Left cardiac atrium (tissue), 4 donors: Measurements from ENCODE around the gene CIRBP. TPM values are rescaled to one million over a fixed set of nuclear protein-coding genes. Genes with fewer than 3 reads are reported as not detected.

ENCODE experiments used
- ATAC-seq, 2 donors: fragments of 200-7000 bp; cut with Tn5 transposase; one replicate each; pipeline ENCODE4 v1.9.1; 2020; ENCODE audit warnings: mild to moderate bottlenecking in 2 of 2, moderate library complexity in 2 of 2
- DNase-seq: peaks from one replicate; pipeline ENCODE4 v3.0.0-alpha.2; 2020
- intact Hi-C, 2 donors: fragments of 100-400 bp; cut with DNase I; formaldehyde crosslinking; loops; one replicate each; pipeline versions ENCODE4 v1.14.1 to v1.15.1; 2022 to 2023
- total RNA-seq, 2 donors: library from RNA; stranded (reverse); fragmentation: NEBNext Ultra II Directional; extraction: Animal tissue kit (Norgen Biotek cat#: 25700); gene quantifications; one replicate each; pipeline ENCODE4 v1.2.1, GENCODE V29; 2021
- donor health status: DM: no; HTN: yes; CAD: no.
- donor health status: DM: no; HTN: yes; CAD: no; lungs with severe emphysema.
- donor health status: DM: yes; HTN: yes; CAD: no.
- donor health status: Dilated cardiomyopathy.

The CIRBP gene
- total RNA-seq, 2 donors from 2014 or later = 229 to 379 TPM

DNA sequence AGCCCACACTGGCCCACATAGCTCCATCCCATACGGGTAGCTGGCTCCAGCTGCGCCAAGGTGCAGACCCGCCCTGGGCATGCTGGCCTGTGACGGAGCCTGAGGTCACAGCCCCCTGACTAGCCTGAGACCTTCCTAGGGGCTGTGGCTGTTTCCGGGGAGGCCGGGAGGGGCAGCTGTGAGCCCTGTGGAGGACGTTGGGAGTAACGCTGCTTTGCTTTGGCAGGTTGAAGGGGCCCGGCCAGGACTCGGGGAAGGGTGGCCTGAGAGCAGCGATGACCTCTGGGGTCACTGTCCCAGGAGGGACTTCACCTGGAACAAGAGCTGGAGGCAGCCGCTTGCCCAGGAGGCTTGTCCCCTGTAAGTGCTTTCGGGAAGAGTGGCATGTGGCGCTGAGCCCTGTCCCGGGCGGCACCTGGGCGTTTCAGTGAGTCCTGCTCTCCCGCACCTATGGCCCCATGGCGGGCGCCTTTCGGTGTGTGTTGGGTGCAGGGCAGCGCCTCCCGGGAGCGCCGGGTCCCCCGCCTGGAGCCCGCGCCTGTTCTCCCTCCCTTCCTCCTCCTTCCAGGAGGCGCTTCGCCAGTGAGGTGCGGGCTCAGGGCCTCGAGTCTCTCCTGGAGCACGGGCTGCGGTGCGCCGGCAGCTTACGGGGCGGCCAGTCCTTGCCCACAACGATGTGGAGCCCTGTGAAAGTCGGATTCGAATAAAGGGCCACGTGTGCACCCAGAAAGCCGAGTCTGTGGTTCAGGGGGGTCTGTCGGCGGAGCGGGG lies 5.1 kb downstream of the CIRBP start:
- no peak for ATAC-seq
- intact Hi-C loops = loop anchor here in 1 of 2 donors (10.0 kb wide), 1 partner anchor 131 kb away; the partner anchor contains the start of genes DAZAP1 and GAMT
- no peak for DNase-seq

DNA sequence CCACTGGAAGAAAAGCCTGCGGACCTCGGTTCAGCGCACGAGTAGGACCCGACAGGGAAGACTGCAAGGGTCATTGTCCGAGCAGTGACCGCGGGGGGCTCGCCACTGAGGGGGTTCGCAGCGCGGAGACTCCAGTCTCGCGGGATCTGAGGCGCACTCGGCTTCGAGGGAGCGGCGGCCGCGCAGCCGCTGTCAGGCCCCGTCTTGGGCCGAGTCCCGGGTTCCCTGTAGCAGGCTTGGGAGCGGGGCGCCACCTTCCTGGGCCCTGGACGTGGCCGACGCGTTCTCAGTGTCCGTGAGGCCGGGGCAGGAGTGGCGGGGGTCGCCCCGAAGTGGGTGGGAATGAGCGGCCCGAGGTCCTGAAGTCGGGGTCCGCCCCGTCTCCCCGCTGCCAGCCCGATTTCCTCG lies 5.7 kb downstream of the CIRBP start:
- no peak for DNase-seq
- intact Hi-C loops = loop anchor here in 1 of 2 donors (10.0 kb wide), 1 partner anchor 130 kb away; the partner anchor contains the start of genes DAZAP1 and GAMT
- peak in 1 of 2 donors; percentile 2 for ATAC-seq

GRCh38 chr19:1275260-1275975 lies 6.3 kb downstream of the CIRBP start, which contains the start of gene FAM174C:
FAM174C (plus strand) TSS chr19:1275530; CDS start chr19:1275550, 20 bp downstream.
- DNase-seq (peak; percentile 97), ATAC-seq (peak; percentile 83 to 93)
- intact Hi-C loops = loop anchor here in 1 of 2 donors (10.0 kb wide), 1 partner anchor 129 kb away; the partner anchor contains the start of genes DAZAP1 and GAMT

DNA sequence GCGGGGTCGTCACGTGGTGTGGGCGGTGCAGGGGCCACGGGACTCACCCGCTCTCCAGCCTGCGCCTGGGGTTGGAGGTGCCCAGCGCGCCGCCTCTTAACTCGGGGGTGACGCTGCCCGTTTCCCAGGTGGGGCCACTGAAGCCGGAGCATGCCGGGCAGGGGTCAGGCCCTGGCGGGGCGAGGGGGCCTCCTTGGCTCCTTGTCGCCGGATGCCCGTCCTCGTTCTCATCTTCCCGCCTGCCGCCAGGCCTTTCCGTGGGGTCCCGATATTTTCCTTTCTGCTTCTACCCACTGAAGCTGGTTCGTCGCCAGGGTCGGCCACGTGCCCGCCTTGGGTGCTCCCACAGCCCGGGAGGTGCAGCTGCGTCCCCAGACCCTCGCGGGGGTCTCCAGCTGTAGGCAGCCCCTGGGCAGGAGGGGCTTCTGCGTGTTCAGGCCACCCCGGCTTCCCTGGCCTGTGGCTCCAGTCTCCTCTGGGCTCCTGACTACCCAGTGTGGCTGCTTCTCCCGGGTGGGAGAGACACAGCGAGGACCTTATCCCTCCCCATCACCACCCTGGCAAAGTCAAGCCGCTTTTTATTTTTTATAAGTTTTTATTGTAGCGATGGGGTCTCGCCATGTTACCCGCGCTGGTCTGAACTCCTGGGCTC lies 7.0 kb downstream of the CIRBP start:
- DNase-seq (no peak), ATAC-seq (peak in 1 of 2 donors; percentile 0)
- intact Hi-C loops = loop anchor here in 1 of 2 donors (10.0 kb wide), 1 partner anchor 129 kb away; the partner anchor contains the start of genes DAZAP1 and GAMT

- DNase-seq = no peak
- intact Hi-C loops = loop anchor here in 1 of 2 donors (10.0 kb wide), 1 partner anchor 128 kb away; the partner anchor contains the start of genes DAZAP1 and GAMT
- ATAC-seq = no peak
These were observed 7.5 kb downstream of the CIRBP start for GRCh38 chr19:1276628-1277022.

- intact Hi-C loops = loop anchor here in 1 of 2 donors (10.0 kb wide), 1 partner anchor 128 kb away; the partner anchor contains the start of genes DAZAP1 and GAMT
- ATAC-seq (no peak), DNase-seq (no peak)
These were observed 7.9 kb downstream of the CIRBP start for GRCh38 chr19:1277061-1277460.

DNA sequence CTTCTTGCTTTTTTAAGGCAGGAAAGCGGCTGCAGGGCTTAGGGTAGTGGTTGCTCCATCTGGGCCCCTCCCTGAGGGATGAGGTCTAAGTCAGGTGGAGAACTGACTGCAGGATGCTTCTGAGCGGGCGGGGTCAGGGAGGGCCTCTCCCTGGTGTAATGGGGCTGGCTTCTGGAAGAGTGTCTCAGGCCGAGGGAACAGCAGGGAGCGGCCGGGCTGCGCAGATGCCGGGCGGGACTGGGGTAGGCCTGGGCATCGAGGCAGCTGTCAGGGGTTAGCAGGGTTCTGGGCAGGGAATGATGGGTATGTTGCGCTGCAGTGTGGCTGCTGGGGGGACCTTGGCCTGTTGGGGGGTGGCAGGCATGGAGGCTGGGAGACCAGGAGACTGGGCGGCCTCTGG lies 8.9 kb downstream of the CIRBP start:
- ATAC-seq = no peak
- DNase-seq = no peak
- intact Hi-C loops = loop anchor here in 1 of 2 donors (10.0 kb wide), 1 partner anchor 127 kb away; the partner anchor contains the start of genes DAZAP1 and GAMT

DNA sequence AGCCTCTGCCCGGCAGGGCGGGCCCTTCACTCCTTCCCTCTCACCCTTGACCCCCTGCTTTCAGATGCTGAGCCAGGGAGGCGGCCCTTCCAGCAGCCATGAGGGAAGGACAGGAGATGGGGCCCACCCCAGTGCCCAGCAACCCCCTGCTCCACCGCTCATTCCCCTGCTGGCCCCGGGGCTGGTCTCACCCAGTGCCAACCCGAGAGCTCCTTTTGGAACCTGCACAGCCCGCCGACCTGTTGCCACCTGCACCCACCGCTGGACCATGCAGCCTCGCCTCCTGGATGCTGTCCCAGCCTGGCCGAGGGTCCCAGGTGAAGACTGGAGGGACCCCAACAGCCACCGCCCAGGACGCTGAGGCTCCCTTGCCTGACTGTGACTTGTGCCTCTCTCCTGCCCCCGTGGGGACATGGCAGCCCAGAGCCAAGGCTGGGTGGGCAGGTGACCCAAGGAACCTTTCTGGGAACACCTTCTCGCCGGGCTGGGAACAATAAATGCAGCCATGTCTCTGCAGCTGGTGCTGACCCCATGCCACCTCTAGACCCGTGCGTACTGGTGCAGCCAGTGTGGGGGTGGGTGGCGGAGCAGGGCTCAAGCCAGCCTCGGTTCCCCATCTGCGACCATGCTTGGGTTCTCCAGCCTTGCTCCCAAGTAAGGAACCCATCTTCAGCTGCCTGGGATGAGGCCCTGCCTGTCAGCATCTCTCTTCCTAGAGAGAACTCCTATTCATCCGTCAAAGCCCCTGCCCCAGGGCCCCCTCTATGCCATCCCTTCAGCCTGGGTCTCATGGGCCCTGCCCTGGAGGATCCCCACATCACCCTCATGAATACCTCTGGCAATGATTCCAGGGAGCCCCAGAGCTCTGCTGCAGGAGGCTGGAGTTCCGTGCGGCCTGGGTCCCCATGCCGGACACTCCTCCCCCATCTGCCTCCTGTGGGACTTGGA lies 9.9 kb downstream of the CIRBP start:
- no peak for ATAC-seq
- no peak for DNase-seq
- intact Hi-C loops = loop anchor here in 1 of 2 donors (10.0 kb wide), 1 partner anchor 126 kb away; the partner anchor contains the start of genes DAZAP1 and GAMT

DNA sequence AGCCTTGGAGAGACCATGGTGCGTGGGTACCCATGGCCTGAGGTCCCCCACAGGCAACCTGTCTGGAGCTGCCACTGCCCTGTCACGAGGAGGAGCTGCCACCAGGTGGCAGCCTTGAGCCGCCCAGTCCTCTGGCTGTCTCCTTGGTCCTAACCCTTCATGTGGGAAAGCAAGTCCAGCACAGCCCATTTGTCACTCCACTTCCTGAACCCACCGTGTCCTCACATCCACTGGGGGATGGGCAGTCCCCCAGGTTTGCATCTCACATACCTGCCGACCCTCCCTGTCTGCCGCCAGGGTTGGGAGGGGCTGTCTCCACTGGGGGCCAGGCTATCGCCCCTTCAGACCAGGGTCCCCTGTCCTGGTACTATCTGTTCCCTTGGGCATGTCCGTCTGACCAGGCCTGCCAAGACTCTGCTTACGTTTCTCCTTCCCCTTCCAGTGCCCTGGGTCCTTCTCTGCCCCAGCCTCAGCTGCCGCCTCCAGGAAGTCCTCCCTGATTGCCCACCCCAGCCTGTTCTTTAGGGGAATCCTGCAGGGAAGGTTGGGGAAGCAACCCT lies 10.7 kb downstream of the CIRBP start:
- ATAC-seq (peak; percentile 13 to 14), DNase-seq (peak; percentile 85)
- intact Hi-C loops = loop anchor here (10.0 kb wide), 4 partner anchors 65 to 175 kb away; partner anchors contain the start of genes APC2 (in 1 of the 2), DAZAP1 (in 1 of the 2) and GAMT (in 1 of the 2)

DNA sequence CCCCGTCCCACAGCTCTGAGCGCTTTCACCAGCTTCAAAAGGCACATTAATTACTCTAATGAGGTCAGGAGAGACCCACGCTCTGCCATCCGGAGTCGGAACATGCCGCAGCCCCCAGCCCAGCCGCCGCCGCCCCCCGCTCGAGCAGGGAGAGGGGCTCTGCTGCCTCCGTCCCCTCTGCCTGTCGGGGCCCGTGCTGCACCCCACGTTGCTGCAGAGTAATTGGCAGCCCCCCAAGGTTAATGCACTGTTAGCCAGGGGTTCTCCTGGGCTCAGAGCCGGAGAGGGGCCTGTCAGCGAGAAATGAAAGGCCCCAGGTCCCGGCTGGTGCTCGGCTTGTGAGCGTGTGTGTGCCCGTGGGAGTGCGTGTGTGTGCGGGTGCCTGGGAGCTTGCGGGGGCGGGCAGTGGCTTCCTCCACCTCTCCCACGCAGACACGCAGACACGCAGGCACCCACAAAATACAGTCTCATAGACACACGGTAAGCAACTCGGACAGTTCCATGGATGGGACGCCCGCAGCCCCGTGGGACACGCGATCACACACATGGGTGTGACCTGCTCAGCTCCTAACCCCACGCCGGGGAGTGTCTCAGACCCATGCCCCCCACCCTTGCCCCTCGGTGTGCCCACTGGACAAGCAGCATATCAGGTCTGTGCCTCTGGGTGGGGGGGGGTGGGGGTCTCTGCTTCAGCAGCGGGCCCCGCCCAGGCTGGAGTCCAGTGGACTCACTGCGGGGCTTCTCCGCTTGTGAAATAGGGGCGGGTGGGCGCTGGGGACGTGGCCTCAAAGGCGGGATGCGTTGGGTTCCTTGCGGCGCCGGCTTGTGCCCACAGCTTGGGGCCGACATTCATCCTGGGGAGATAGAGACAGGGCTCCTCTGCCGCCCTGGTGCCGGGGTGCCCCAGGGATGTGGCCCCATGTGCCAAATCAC lies 11.8 kb downstream of the CIRBP start:
- DNase-seq = no peak

DNA sequence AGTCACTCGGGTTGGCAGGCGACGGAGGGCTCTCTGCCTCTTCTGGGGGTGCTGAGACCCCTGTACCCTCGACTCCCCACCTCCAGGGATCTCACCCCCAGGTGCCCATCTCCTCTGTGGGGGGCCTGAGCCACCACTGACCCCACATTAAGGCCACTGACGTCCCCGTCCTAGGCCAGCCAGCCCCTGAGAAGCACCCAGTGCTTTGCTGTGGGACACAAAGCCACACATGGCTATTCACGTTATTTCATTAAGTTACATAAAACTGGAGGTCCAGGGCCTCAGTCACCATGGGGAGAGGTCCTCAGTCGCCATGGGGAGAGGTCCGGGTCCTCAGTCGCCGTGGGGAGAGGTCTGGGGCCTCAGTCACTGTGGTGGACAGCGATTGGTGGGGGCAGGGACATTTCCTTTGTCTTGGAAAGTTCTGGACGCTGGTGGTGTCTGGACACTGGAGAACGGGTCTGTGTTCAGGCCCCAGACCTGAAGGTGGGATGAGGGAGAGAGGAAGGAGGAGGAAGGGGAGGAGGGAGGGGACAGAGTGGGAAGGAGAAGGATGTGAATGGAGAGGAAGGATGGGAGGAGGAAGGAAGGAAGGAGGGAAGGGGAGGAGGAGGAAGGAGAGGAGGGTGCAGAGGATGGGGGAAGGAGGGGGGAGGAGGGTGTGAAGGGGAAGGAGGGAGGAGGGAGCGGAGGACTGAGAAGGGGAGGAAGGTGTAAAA lies 12.6 kb downstream of the CIRBP start:
- intact Hi-C loops = loop anchor here (10.0 kb wide), 3 partner anchors 63 to 173 kb away; partner anchors contain the start of gene APC2 (in 1 of the 2)
- ATAC-seq (no peak), DNase-seq (no peak)

More for the DNA sequence above, 11.8 kb downstream of the CIRBP start:
- intact Hi-C loops = loop anchor here (10.0 kb wide), 3 partner anchors 64 to 174 kb away; partner anchors contain the start of gene APC2 (in 1 of the 2)
- ATAC-seq = no peak

- DNase-seq (no peak), ATAC-seq (no peak)
- intact Hi-C loops = loop anchor here (10.0 kb wide), 3 partner anchors 62 to 172 kb away; partner anchors contain the start of gene APC2 (in 1 of the 2)
These were observed 13.6 kb downstream of the CIRBP start for GRCh38 chr19:1282588-1283206.

DNA sequence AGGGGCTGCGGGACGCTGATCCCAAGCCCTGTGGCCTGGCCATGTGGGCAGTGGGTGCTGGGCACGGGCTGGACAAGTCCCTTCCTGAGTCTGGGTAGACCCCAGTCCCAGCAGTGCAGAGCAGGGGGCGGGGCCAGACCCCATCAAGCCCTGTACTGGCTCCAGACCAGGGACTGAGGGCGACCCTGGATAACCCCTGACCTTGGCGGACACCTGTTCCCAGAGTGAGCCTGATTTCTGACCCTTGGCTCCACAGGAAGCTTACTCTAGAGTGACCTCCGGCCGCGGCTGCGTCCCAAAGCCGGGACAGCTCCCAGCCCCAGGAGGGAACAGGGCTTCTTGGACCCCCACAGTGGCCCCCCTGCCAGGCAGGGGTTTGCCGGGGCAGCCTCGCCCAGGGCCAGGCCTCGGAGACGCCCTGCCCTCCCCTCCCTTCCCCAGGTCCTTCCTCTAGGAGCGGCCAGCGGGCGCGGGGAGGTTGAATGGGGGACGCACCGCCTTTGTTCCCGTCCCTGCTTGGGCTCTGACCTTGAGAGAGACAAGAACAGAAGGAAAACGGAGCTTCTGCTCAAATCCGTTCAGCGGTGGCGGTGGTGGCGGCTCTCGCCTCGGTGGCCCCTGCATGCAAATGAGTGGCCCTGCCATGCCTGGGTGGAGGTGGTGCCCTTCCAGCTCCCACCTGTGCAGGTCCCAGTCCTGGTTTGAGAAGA lies 14.2 kb downstream of the CIRBP start:
- no peak for ATAC-seq

DNA sequence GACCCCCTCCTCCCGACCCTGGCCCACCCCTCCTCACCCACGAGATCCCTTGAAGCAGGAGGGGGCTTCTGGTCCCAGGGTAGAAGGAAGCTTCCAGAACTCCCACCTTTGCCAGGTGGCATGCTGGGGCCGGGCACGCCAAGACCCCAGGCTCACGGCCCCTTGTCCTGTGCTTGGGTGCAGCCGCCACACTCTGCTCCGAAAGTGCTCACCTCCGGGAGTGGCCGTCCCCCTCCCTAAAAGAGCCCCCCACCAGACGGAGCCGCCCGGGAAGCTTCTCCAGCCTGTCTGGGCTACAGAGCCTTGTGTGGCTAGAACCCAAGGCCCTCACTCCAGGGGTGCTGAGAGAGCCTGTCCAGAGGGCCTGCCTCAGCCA lies 14.8 kb downstream of the CIRBP start:
- ATAC-seq (no peak), DNase-seq (no peak)
- intact Hi-C loops = loop anchor here (10.0 kb wide), 3 partner anchors 61 to 171 kb away; partner anchors contain the start of gene APC2 (in 1 of the 2)

More for the DNA sequence above, 14.2 kb downstream of the CIRBP start:
- intact Hi-C loops = loop anchor here (10.0 kb wide), 3 partner anchors 61 to 171 kb away; partner anchors contain the start of gene APC2 (in 1 of the 2)
- no peak for DNase-seq
